ENCODE measurements around the gene KRT7. TPM values are rescaled to one million over a fixed set of nuclear protein-coding genes. Genes with fewer than 3 reads are reported as not detected.

Gene KRT7
- total RNA-seq, 4 donors from 2014 or later = 333 to 826 (median 460) TPM

GRCh38 chr12:52245259-52245961 lies 12.4 kb downstream of the KRT7 start:
- no peaks in the 10 kb centered on the region for H3K9me3 ChIP-seq
- H3K4me3 ChIP-seq (replicated peaks in 1 of 3) = no peak overlapping the region
- H3K27ac ChIP-seq = peak overlapping the region; percentile 94 to 100 (median 99)
- DNase-seq = peak; percentile 35 to 61
- WGBS, 2 donors = 78 to 89% methylated on average over 13 to 20 of the region's 20 CpGs
- TF ChIP-seq POLR2A (IDR thresholded peaks at IDR 0.05) = peak in 1 of 2 donors; percentile 8
- no peak for TF ChIP-seq CTCF (IDR thresholded peaks at IDR 0.05)
- no peaks in the 10 kb centered on the region for H3K27me3 ChIP-seq
- H3K36me3 ChIP-seq = peaks cover 0 to 3% of the 10 kb centered on the region in 2 donors
- intact Hi-C loops (cut with DNase I) = no loop called here
- H3K4me1 ChIP-seq = peaks cover 81 to 95% of the 10 kb centered on the region in 2 donors

GRCh38 chr12:52245962-52246569 lies 13.0 kb downstream of the KRT7 start:
- DNase-seq = no peak
- WGBS, 2 donors = 64 to 82% methylated on average over 7 of the region's 7 CpGs
- Histone ChIP-seq H3K4me1 (peaks cover 81 to 91% of the 10 kb centered on the region in 2 donors), H3K27ac (peak overlapping the region; percentile 94 to 100 (median 99)), H3K36me3 (peaks cover 0 to 3% of the 10 kb centered on the region in 2 donors), H3K4me3 (replicated peaks in 1 of 3) (no peak overlapping the region), H3K9me3 (no peaks in the 10 kb centered on the region), H3K27me3 (no peaks in the 10 kb centered on the region)
- no peak for TF ChIP-seq POLR2A (IDR thresholded peaks at IDR 0.05)
- no peak for TF ChIP-seq CTCF (IDR thresholded peaks at IDR 0.05)
- intact Hi-C loops (cut with DNase I) = no loop called here

- Histone ChIP-seq H3K27me3 (no peaks in the 10 kb centered on the region), H3K27ac (peak overlapping the region; percentile 94 to 100 (median 99)), H3K4me1 (peaks cover 76 to 82% of the 10 kb centered on the region in 2 donors), H3K4me3 (replicated peaks in 1 of 3) (no peak overlapping the region), H3K36me3 (no peaks in the 10 kb centered on the region), H3K9me3 (no peaks in the 10 kb centered on the region)
- intact Hi-C loops (cut with DNase I) = no loop called here
- TF ChIP-seq POLR2A (IDR thresholded peaks at IDR 0.05) (no peak), CTCF (IDR thresholded peaks at IDR 0.05) (no peak)
- peak; percentile 56 to 59 for DNase-seq
- 47 to 50% methylated on average over 10 of the region's 10 CpGs for WGBS, 2 donors
Measured at GRCh38 chr12:52246720-52247621, 13.9 kb downstream of the KRT7 start.

GRCh38 chr12:52247622-52248540 lies 14.8 kb downstream of the KRT7 start:
- no peak for TF ChIP-seq CTCF (IDR thresholded peaks at IDR 0.05)
- TF ChIP-seq POLR2A (IDR thresholded peaks at IDR 0.05) = no peak
- intact Hi-C loops (cut with DNase I) = no loop called here
- Histone ChIP-seq H3K4me1 (peaks cover 67 to 72% of the 10 kb centered on the region in 2 donors), H3K4me3 (replicated peaks in 1 of 3) (no peak overlapping the region), H3K9me3 (no peaks in the 10 kb centered on the region), H3K27ac (peak overlapping the region; percentile 94 to 100 (median 99)), H3K27me3 (no peaks in the 10 kb centered on the region), H3K36me3 (no peaks in the 10 kb centered on the region)
- 78 to 85% methylated on average over 10 of the region's 10 CpGs for WGBS, 2 donors
- DNase-seq = peak; percentile 37 to 49

All from thyroid gland (tissue), 4 donors.